ENCODE measurements around the gene MATN1. TPM values are rescaled to one million over a fixed set of nuclear protein-coding genes. Genes with fewer than 3 reads are reported as not detected.

The MATN1 gene
- total and polyA plus RNA-seq, 7 donors: 0.09 to 0.54 (median 0.36) TPM; not detected in 4

- TF ChIP-seq POLR2AphosphoS5 (IDR thresholded peaks at IDR 0.05) (no peak), POLR2A (IDR thresholded peaks at IDR 0.05) (no peak), CTCF (IDR thresholded peaks at IDR 0.05) (no peak), EP300 (IDR thresholded peaks at IDR 0.05) (no peak)
- no peak overlapping the region for H3K4me3 ChIP-seq
- H3K4me1 ChIP-seq: peaks cover 0 to 14% (median 7%) of the 10 kb centered on the region in 4 donors
- no peak overlapping the region for H3K27ac ChIP-seq
- H3K27me3 ChIP-seq: no peaks in the 10 kb centered on the region
- intact Hi-C loops (cut with DNase I): no loop called here
- WGBS, 2 donors: 92 to 94% methylated on average over 8 of the region's 8 CpGs
- no peaks in the 10 kb centered on the region for H3K36me3 ChIP-seq
- DNase-seq: no peak
- H3K9me3 ChIP-seq: peaks cover 0 to 5% (median 0%) of the 10 kb centered on the region in 4 donors
Observed at GRCh38 chr1:30714536-30715090, 8.8 kb downstream of the MATN1 start.

GRCh38 chr1:30714025-30714424 is 9.4 kb downstream of the MATN1 start:
- TF ChIP-seq EP300 (IDR thresholded peaks at IDR 0.05) (no peak), POLR2A (IDR thresholded peaks at IDR 0.05) (no peak), CTCF (IDR thresholded peaks at IDR 0.05) (no peak), POLR2AphosphoS5 (IDR thresholded peaks at IDR 0.05) (no peak)
- no peak overlapping the region for H3K27ac ChIP-seq
- H3K9me3 ChIP-seq: peaks cover 0 to 5% (median 0%) of the 10 kb centered on the region in 4 donors
- 69 to 75% methylated on average over 4 of the region's 4 CpGs for WGBS, 2 donors
- no peaks in the 10 kb centered on the region for H3K36me3 ChIP-seq
- H3K27me3 ChIP-seq: no peaks in the 10 kb centered on the region
- H3K4me1 ChIP-seq: peaks cover 0 to 8% (median 2%) of the 10 kb centered on the region in 4 donors
- no peak for DNase-seq
- intact Hi-C loops (cut with DNase I): no loop called here
- no peak overlapping the region for H3K4me3 ChIP-seq

- peaks cover 0 to 5% (median 0%) of the 10 kb centered on the region in 4 donors for H3K9me3 ChIP-seq
- peaks cover 0 to 5% (median 0%) of the 10 kb centered on the region in 4 donors for H3K4me1 ChIP-seq
- DNase-seq: no peak
- H3K27me3 ChIP-seq: no peaks in the 10 kb centered on the region
- H3K27ac ChIP-seq: no peak overlapping the region
- H3K36me3 ChIP-seq: no peaks in the 10 kb centered on the region
- H3K4me3 ChIP-seq: no peak overlapping the region
- no peak for TF ChIP-seq POLR2A (IDR thresholded peaks at IDR 0.05)
- no peak for TF ChIP-seq EP300 (IDR thresholded peaks at IDR 0.05)
- no peak for TF ChIP-seq CTCF (IDR thresholded peaks at IDR 0.05)
- 23 to 64% methylated on average over 12 of the region's 12 CpGs for WGBS, 2 donors
- intact Hi-C loops (cut with DNase I): no loop called here
Observed at GRCh38 chr1:30713311-30713710, 10.1 kb downstream of the MATN1 start.

- no peak for DNase-seq
- H3K9me3 ChIP-seq: peaks cover 0 to 5% (median 0%) of the 10 kb centered on the region in 4 donors
- H3K27me3 ChIP-seq: no peaks in the 10 kb centered on the region
- H3K4me3 ChIP-seq: no peak overlapping the region
- WGBS, 2 donors: 79 to 85% methylated on average over 6 of the region's 6 CpGs
- TF ChIP-seq CTCF (IDR thresholded peaks at IDR 0.05): no peak
- H3K27ac ChIP-seq: no peak overlapping the region
- H3K4me1 ChIP-seq: peaks cover 0 to 6% (median 5%) of the 10 kb centered on the region in 4 donors
- intact Hi-C loops (cut with DNase I): no loop called here
- no peaks in the 10 kb centered on the region for H3K36me3 ChIP-seq
Observed at GRCh38 chr1:30712583-30712982, 10.8 kb downstream of the MATN1 start.

- H3K4me1 ChIP-seq: peaks cover 0 to 25% (median 21%) of the 10 kb centered on the region in 4 donors
- DNase-seq: no peak
- no peak overlapping the region for H3K27ac ChIP-seq
- TF ChIP-seq POLR2AphosphoS5 (IDR thresholded peaks at IDR 0.05) (no peak), CTCF (IDR thresholded peaks at IDR 0.05) (no peak), POLR2A (IDR thresholded peaks at IDR 0.05) (no peak), EP300 (IDR thresholded peaks at IDR 0.05) (no peak)
- H3K9me3 ChIP-seq: peaks cover 0 to 3% (median 0%) of the 10 kb centered on the region in 4 donors
- 43 to 60% methylated on average over 2 of the region's 2 CpGs for WGBS, 2 donors
- no peak overlapping the region for H3K4me3 ChIP-seq
- intact Hi-C loops (cut with DNase I): no loop called here
- no peaks in the 10 kb centered on the region for H3K27me3 ChIP-seq
- no peaks in the 10 kb centered on the region for H3K36me3 ChIP-seq
Observed at GRCh38 chr1:30710407-30710806, 13.0 kb downstream of the MATN1 start.
